ENCODE results near the gene YWHAQ. TPM values are rescaled to one million over a fixed set of nuclear protein-coding genes. Genes with fewer than 3 reads are reported as not detected.
"Not testable (repeated sequence)": the region's sequence is repeated elsewhere in the genome, so short reads cannot be mapped to it uniquely, and the experiment has no call there.

Gene YWHAQ
- polyA plus RNA-seq, 2 of the 4 experiments (the other 2 are of a cell fraction), result 661 to 833 TPM

- POLR2A ChIA-PET; ATAC-seq; DNase-seq (ENCODE audit: low read depth in 1 of 2, low spot score in 1 of 2); H3K9me3 ChIP-seq; H3K4me3 ChIP-seq; FAIRE-seq: not testable (repeated sequence)
- 85% methylated on average over 7 of the region's 7 CpGs for WGBS (ENCODE audit: missing lambda C conversion rate)
- H3K27ac ChIP-seq, result peak overlapping the region; percentile 10 to 78; a peak in 4 of 6 replicates
- peak in 1 of 2 experiments; percentile 56; a peak in 1 of 4 replicates for TF ChIP-seq CEBPB (IDR thresholded peaks at IDR 0.05)
- CTCF ChIA-PET, result interaction anchor here (0.7 to 2.1 kb wide), 5 partner anchors 11 to 264 kb away, joined by 3 to 5 read pairs (median 4); no protein-coding TSS in a partner anchor
- peaks cover 63% of the 10 kb centered on the region for H3K4me1 ChIP-seq
- H3K4me2 ChIP-seq, result peak overlapping the region; percentile 87
Measured at GRCh38 chr2:9550859-9551391, 79.9 kb downstream of the YWHAQ start.

DNA sequence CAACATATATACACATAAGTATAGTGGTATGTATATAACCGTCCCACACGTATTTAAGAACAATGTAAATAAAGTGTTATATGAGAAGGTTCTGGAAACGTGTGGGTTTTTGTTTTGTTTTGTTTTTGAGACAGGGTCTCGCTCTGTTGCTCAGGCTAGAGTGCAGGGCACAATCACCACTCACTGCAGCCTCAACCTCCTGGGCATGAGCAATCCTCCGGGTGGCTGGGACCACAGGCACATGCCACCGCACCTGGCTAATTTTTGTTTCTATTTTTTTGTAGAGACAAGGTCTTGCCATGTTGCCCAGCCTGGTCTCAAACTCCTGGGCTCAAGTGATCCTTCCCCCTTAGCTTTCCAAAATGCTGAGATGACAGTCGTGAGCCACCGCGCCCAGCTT lies 81.4 kb downstream of the YWHAQ start:
- peaks cover 67% of the 10 kb centered on the region for H3K4me1 ChIP-seq
- ATAC-seq, result no peak
- POLR2A ChIA-PET, result no interaction called here
- H3K27ac ChIP-seq, result no peak overlapping the region; a peak in 1 of 6 replicates
- H3K9me3 ChIP-seq, result no peaks in the 10 kb centered on the region
- FAIRE-seq, result no peak
- TF ChIP-seq, protein P1, sequence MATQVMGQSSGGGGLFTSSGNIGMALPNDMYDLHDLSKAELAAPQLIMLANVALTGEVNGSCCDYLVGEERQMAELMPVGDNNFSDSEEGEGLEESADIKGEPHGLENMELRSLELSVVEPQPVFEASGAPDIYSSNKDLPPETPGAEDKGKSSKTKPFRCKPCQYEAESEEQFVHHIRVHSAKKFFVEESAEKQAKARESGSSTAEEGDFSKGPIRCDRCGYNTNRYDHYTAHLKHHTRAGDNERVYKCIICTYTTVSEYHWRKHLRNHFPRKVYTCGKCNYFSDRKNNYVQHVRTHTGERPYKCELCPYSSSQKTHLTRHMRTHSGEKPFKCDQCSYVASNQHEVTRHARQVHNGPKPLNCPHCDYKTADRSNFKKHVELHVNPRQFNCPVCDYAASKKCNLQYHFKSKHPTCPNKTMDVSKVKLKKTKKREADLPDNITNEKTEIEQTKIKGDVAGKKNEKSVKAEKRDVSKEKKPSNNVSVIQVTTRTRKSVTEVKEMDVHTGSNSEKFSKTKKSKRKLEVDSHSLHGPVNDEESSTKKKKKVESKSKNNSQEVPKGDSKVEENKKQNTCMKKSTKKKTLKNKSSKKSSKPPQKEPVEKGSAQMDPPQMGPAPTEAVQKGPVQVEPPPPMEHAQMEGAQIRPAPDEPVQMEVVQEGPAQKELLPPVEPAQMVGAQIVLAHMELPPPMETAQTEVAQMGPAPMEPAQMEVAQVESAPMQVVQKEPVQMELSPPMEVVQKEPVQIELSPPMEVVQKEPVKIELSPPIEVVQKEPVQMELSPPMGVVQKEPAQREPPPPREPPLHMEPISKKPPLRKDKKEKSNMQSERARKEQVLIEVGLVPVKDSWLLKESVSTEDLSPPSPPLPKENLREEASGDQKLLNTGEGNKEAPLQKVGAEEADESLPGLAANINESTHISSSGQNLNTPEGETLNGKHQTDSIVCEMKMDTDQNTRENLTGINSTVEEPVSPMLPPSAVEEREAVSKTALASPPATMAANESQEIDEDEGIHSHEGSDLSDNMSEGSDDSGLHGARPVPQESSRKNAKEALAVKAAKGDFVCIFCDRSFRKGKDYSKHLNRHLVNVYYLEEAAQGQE (IDR thresholded peaks at IDR 0.05), result no peak
- TF ChIP-seq, protein P2, sequence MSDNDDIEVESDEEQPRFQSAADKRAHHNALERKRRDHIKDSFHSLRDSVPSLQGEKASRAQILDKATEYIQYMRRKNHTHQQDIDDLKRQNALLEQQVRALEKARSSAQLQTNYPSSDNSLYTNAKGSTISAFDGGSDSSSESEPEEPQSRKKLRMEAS (IDR thresholded peaks at IDR 0.05), result no peak
- TF ChIP-seq NPAS2 (CRISPR knock-in tag; IDR thresholded peaks at IDR 0.05; ENCODE audit: borderline replicate concordance) (no peak), ZNF302 (CRISPR knock-in tag; IDR thresholded peaks at IDR 0.05) (no peak), TFCP2L1 (CRISPR knock-in tag; IDR thresholded peaks at IDR 0.05) (no peak), HDAC2 (IDR thresholded peaks at IDR 0.05) (no peak), NR3C1 (IDR thresholded peaks at IDR 0.05) (no peak), JUN (IDR thresholded peaks at IDR 0.05) (no peak), ZFP36 (IDR thresholded peaks at IDR 0.05; ENCODE audit: borderline replicate concordance, partially characterized antibody) (no peak), CBX8 (IDR thresholded peaks at IDR 0.05) (no peak), RFX5 (IDR thresholded peaks at IDR 0.05) (no peak), CHD4 (IDR thresholded peaks at IDR 0.05; ENCODE audit: borderline replicate concordance) (no peak), FOXS1 (CRISPR knock-in tag; IDR thresholded peaks at IDR 0.05) (no peak), ELK1 (IDR thresholded peaks at IDR 0.05; ENCODE audit: low read depth, low read length) (no peak)
- H3K4me2 ChIP-seq, result no peak overlapping the region
- WGBS (ENCODE audit: missing lambda C conversion rate), result 91% methylated on average over 9 of the region's 9 CpGs
- DNase-seq (ENCODE audit: low read depth in 1 of 2, low spot score in 1 of 2), result no peak
- CTCF ChIA-PET, result interaction anchor here (1.0 to 2.1 kb wide), 4 partner anchors 11 to 250 kb away, joined by 3 to 5 read pairs (median 4); no protein-coding TSS in a partner anchor
- H3K4me3 ChIP-seq, result no peak overlapping the region

DNA sequence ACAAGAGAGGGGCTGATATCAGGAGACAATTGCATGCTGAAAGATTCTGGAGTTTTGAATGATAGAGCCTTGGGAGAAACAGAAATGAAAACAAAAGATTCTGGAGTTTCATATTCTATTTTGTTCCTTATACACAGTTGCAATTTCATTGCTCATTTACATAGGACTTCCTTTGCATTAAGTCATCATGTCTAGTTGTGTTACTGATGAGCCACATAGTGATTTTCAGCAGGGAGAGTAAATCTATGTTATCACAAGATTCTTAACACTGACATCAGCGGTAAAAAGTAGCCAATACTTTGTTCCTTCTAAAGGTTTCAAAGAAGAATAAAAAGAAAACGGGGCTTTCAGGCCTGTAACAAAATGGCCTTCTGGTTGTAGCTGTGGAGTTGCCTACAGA lies 82.3 kb downstream of the YWHAQ start:
- H3K4me1 ChIP-seq, result peaks cover 62% of the 10 kb centered on the region
- no peak overlapping the region for H3K4me2 ChIP-seq
- ChIA-PET CTCF (interaction anchor here (1.0 kb wide), 1 partner anchor 12 kb away, joined by 3 read pairs; no protein-coding TSS in a partner anchor), POLR2A (no interaction called here)
- 0 out of 6 replicates have a peak overlapping the region, but pooled peaks of 1 of the 2 experiments have one; percentile 4 for H3K27ac ChIP-seq
- DNase-seq (ENCODE audit: low read depth in 1 of 2, low spot score in 1 of 2), result no peak
- WGBS (ENCODE audit: missing lambda C conversion rate), result 88% methylated on average over 2 of the region's 2 CpGs
- H3K4me3 ChIP-seq, result no peak overlapping the region
- TF ChIP-seq HDAC2 (IDR thresholded peaks at IDR 0.05) (no peak), SMC3 (IDR thresholded peaks at IDR 0.05) (no peak), BCL3 (IDR thresholded peaks at IDR 0.05) (no peak), ZFP36 (IDR thresholded peaks at IDR 0.05; ENCODE audit: borderline replicate concordance, partially characterized antibody) (no peak), CBX8 (IDR thresholded peaks at IDR 0.05) (no peak), JUN (IDR thresholded peaks at IDR 0.05) (no peak), MAFK (IDR thresholded peaks at IDR 0.05; ENCODE audit: partially characterized antibody) (no peak), EHF (CRISPR knock-in tag; IDR thresholded peaks at IDR 0.05) (no peak), FOXS1 (CRISPR knock-in tag; IDR thresholded peaks at IDR 0.05) (no peak), FOSB (CRISPR knock-in tag; IDR thresholded peaks at IDR 0.05) (no peak), MYC (IDR thresholded peaks at IDR 0.05; ENCODE audit: borderline replicate concordance, low read length) (no peak), PHF8 (IDR thresholded peaks at IDR 0.05; ENCODE audit: borderline replicate concordance, low read depth) (no peak)
- ATAC-seq, result no peak
- FAIRE-seq, result no peak
- no peaks in the 10 kb centered on the region for H3K9me3 ChIP-seq
